GM19193 (cell line): ENCODE results near the gene NFKB1.
A peak's percentile ranks its signal among the peaks of the same experiment; 100 is the strongest.

Experiments used
- POLR2A ChIP-seq: IDR thresholded peaks from 4 replicates; pipeline ENCODE4 v1.6.1; 2011; ENCODE audit not compliant: insufficient read depth, insufficient read length; ENCODE audit errors: extremely low read depth

NFKB1 gene, protein sequence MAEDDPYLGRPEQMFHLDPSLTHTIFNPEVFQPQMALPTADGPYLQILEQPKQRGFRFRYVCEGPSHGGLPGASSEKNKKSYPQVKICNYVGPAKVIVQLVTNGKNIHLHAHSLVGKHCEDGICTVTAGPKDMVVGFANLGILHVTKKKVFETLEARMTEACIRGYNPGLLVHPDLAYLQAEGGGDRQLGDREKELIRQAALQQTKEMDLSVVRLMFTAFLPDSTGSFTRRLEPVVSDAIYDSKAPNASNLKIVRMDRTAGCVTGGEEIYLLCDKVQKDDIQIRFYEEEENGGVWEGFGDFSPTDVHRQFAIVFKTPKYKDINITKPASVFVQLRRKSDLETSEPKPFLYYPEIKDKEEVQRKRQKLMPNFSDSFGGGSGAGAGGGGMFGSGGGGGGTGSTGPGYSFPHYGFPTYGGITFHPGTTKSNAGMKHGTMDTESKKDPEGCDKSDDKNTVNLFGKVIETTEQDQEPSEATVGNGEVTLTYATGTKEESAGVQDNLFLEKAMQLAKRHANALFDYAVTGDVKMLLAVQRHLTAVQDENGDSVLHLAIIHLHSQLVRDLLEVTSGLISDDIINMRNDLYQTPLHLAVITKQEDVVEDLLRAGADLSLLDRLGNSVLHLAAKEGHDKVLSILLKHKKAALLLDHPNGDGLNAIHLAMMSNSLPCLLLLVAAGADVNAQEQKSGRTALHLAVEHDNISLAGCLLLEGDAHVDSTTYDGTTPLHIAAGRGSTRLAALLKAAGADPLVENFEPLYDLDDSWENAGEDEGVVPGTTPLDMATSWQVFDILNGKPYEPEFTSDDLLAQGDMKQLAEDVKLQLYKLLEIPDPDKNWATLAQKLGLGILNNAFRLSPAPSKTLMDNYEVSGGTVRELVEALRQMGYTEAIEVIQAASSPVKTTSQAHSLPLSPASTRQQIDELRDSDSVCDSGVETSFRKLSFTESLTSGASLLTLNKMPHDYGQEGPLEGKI

DNA sequence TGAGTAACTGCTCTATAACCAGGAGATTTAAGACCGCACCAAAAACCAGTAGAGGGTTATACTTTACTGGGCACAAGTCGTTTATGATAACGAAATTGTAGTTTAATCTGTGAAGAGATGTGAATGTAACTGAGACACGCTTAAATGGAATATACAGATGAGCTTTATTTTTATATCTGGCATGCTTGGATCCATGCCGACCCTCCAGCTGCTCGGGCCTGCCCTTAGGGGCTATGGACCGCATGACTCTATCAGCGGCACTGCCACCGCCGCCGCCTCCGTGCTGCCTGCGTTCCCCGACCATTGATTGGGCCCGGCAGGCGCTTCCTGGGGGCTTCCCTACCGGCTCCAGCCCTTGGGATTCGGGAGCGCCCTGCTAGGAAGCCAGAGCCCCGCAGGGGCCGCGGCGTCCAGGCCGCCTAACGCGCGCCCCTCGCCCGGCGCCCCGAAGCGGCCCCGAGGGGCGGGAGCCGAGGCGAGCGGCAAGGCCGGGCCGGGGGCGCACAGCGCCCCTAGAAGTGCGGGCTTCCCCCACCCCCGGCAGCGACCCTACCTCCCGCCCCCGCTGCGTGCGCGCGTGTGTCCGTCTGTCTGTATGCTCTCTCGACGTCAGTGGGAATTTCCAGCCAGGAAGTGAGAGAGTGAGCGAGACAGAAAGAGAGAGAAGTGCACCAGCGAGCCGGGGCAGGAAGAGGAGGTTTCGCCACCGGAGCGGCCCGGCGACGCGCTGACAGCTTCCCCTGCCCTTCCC lies at the start of gene NFKB1:
Gene NFKB1, plus strand, starts transcription at position 664 of the 751 bp plus-strand sequence. CDS start 24,160 bp downstream, outside the sequence.
- TF ChIP-seq POLR2A, result peak; percentile 78

DNA sequence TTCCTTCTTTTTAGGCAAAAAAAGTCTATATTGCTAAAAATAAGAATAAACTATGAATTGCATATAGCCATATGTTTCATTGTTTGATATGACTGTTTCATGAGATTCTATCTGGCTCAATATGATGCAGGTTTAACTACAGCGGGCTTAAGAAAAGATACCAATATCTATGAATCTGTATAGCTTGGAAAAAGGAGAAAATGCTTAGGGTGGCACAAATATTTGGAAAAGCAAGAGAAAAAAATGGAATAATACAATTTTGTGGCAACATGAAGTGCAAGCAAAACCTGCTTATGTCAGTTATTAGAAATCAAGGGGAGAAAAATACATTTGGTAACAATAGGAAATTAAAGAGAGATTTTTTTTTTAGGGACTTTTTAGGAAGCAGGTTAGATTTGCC lies 48.3 kb upstream of the NFKB1 start:
- no peak for TF ChIP-seq POLR2A

DNA sequence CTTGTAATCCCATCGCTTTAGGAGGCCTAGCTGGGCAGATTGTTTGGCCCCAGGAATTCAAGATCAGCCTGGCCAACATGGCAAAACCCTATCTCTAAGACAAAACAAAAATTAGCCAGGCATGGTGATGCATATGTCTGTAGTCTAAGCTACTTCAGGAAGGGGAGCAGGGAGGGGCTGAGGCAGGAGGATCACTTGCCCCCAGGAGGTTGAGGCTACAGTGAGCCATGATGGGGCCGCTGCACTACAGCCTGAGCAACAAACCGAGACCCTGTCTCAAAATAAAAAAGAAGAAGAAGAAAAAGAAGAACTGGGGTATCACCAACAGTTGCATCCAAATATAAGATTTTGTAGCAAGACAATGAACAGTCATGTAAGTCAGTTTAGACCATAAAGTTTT lies 47.3 kb upstream of the NFKB1 start:
- no peak for TF ChIP-seq POLR2A

DNA sequence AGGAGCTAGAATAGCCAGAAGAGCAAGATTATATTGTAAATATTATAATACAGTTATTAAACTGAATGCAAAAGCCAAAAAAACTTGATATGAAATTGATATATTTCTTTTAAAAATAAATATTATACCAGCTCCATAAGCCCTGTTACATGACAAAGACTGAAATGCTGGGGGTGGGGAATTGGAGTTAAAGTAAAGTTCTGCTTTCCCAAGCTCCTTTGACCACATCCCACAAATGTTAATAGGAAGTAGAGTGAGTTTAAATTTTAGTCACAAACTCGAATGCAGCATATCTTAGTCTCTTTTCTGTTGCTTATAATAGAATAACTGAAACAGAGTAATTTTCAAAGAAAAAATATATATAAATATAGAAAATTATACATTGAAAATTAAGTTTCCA lies 46.9 kb upstream of the NFKB1 start:
- TF ChIP-seq POLR2A, result no peak

DNA sequence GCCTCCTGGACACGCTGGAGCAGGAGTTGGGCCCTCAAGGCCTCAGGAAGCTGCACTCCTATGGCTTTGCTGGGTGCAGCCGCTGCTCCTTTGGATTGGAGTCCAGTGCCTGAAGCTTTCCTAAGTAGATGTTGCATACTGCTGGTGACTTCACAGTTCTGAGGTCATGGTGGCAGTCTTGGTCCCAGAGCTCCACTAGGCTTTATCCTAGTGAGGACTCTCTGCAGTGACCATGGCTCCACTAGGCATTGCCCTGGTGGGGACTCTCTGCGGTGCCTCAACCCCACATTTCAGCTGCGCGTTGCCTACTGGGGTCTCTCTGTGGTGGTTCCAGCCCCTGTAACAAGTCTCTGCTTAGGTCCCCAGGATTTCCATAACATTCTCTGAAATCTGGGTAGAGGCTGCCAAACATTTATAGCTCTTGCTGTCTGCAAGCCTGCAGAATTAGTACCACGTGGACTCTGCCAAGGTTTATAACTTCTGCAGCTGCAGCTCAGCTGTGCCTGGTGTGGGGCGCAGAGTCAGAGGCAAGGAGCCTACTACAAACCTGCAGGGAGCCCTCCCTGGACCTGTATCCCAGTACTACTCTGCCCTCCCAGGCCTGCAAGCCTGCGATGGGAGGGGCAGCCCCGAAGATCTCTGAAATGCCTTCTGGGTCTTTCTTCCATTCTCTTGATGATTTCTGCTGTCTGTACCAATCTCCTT lies 46.0 kb upstream of the NFKB1 start:
- no peak for TF ChIP-seq POLR2A

DNA sequence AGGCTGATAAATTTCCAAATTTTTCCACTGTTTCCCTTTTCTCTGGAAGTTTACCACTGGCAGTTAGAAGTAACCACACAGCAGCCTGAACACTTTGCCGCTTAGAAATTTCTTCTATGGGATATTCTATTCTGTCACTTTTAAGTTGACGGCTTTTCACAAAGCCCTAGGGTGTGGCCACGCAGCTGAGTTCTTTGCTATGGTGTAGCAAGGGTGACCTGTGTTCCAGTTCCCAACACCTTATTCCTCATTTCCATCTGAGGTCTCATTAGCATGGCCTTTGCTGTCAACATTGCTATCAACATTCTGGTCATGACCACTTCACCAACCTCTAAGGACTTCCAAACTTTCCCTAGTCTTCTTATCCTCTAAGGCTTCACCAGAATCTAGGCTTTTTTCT lies 45.4 kb upstream of the NFKB1 start:
- TF ChIP-seq POLR2A, result no peak

DNA sequence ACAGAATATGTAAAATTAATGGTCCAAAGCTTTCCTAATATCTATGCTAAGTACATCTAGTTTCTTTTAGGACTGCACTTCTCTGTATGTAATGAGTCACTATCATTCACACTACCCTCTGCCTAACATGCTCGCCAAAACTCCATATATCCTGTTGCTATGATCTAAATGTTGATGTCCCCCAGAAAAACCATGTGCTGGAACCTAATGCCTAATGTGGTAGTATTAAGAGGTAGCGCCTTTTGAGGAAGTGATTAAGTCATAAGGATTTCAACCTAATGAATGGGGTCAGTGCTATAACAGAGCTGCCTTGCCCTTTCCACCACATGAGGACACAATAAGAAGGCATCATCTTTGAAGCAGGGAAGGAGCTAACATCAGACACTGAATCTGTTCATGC lies 34.9 kb upstream of the NFKB1 start:
- TF ChIP-seq POLR2A, result no peak

DNA sequence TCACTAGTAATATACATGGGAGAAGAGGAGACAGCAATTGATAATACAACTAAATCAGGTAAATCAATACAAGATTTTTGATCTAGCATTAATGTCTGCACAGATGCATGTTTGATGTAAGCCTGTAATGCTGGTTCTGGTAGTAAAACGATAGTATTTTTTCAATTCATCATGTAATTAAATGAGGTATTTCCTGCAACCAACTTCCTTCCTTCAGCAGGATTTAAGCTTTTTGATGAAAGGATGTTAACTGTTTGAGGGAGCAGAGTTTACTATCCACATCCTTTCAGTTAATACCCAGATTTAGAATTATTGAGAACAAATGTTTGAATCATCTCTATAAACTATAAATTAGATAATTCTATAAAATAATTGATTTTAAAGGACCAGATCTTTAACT lies 31.4 kb upstream of the NFKB1 start:
- no peak for TF ChIP-seq POLR2A

DNA sequence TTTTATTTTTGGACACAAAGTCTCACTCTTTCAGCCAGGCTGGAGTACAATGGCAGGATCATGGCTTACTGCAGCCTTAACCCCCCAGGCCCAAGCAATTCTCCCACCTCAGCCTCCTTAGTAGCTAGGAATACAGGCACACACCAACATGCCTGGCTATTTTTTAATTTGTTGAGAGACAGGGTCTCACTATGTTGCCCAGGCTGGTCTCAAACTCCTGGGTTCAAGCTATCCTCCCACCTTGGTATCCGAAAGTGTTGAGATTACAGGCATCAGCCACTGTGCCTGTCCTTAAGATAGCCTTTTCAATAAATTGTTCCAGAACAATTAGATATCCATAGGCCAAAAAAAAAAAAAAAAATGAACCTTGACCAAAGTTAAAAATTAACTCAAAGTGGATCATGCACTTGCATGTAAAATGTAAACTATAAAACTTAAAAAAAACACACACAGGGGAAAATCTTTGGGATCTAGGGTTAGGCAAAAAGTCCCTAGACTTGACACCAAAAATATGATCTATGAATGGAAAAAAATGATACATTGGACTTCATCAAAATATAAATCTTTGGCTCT lies 28.6 kb upstream of the NFKB1 start:
- no peak for TF ChIP-seq POLR2A

DNA sequence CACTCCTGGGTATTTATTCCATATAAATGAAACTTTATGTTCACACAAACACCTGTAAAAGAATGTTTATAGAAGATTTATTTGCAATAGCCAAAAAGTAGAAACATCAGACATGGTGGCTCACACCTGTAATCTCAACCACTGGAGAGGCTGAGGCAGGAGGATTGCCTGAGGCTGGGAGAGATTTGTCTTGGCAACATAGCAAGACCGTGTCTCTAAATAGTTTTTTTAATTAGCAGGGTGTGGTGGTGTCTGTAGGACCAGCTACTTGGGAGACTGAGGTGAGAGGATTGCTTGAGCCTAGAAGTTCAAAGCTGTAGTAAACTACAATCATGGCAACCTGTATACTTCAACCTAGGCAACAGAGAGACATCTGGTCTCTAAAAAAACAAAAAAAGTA lies 27.7 kb upstream of the NFKB1 start:
- no peak for TF ChIP-seq POLR2A

DNA sequence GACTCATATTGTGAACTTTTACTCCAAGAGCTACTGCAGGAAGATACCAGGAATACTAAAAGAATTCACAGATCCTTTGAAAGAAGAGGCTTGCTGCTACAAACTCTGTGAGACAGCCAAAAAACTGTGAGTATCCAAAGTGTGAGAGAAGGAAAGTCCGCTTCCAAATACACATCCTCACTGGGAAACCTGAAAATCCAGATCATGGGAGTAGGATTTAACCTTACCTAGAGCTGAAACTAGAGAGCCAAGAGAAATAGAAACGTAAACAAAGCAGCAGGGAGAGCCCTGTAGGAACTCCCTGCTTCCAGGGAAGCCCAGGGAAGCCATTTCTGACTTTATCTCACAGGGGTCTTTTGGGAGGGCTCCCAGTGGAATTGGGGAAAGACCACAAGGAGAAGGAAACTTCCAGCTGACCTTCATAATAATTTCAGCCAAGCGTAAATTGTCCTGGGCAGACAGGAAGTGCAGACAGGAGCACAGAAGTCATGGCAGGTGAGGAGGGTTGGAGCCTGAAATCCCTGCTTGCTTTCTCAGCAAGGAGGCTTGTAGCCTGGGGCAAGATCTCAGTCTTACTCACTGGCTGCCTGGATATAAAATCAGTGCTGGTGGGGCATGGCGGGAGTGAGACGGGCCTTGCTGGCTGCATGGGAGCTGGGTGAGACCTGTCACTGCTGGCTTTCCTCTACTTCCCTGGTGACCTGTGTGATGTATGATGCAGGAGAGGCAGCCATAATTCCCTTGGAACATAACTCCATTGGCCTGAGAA lies 26.2 kb upstream of the NFKB1 start:
- TF ChIP-seq POLR2A, result no peak

DNA sequence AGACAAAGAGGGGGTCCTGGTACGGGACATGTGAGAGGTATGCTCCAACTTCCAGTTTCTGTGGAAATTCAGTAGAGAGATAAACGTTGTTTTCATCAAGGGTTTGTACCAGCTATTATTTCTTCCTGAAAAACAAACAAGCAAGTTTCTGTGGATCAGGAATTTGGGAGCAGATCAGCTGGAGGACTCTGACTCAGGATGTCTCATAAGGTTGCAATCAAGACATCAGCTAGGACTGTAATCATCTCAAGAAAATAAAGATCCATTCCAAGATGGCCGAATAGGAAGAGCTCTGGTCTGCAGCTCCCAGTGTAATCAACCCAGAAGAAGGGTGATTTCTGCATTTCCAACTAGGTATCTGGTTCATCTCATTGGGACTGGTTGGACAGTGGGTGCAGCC lies 23.5 kb upstream of the NFKB1 start:
- no peak for TF ChIP-seq POLR2A

DNA sequence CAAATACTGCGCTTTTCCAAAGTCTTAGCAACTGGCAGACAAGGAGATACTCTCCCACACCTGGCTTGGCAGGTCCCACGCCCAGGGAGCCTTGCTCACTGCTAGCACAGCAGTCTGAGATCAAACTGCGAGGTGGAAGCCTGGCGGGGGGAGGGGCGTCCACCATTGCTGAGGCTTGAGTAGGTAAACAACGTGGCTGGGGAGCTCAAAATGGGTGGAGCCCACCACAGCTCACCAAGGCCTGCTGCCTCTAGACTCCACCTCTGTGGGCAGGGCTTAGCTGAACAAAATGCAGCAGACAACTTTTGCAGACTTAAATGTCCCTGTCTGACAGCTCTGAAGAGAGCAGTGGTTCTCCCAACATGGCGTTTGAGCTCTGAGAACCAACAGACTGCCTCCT lies 23.0 kb upstream of the NFKB1 start:
- TF ChIP-seq POLR2A, result no peak

DNA sequence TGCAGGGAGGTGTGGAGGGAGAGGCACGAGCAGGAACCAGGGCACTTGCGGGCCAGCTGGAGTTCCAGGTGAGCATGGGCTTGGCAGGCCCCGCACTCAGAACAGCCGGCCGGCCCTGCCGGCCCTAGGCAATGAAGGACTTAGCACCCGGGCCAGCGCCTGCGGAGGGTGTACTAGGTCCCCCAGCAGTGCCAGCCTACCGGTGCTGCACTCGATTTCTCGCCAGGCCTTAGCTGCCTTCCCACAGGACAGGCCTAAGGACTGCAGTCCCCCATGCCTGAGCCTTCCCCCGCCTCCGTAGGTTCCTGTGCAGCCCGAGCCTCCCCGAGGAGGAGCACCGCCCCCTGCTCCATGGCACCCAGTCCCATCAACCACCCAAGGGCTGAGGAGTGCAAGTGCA lies 18.0 kb upstream of the NFKB1 start:
- TF ChIP-seq POLR2A, result no peak
